ENCODE measurements around the gene RAP1A.
"Not testable (repeated sequence)": the region's sequence is repeated elsewhere in the genome, so short reads cannot be mapped to it uniquely, and the experiment has no call there.

RAP1A gene

GRCh38 chr1:111739925-111740765 lies 120.6 kb downstream of the RAP1A start:
- DNase-seq: no peak

DNA sequence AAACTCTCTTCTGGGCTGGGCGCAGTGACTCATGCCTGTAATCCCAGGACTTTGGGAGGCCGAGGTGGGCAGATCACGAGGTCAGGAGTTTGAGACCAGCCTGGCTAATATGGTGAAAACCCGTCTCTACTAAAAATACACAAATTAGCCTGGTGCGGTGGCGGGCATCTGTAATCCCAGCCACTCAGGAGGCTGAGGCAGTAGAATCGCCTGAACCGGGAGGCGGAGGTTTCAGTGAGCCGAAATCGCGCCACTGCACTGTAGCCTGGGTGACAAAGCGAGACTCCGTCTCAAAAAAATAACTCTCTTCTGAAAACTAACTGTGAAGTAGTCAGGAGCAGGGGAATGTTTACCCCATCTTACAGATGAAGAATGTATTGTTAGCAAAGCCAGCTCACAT lies 122.7 kb downstream of the RAP1A start:
- not testable (repeated sequence) for DNase-seq

DNA sequence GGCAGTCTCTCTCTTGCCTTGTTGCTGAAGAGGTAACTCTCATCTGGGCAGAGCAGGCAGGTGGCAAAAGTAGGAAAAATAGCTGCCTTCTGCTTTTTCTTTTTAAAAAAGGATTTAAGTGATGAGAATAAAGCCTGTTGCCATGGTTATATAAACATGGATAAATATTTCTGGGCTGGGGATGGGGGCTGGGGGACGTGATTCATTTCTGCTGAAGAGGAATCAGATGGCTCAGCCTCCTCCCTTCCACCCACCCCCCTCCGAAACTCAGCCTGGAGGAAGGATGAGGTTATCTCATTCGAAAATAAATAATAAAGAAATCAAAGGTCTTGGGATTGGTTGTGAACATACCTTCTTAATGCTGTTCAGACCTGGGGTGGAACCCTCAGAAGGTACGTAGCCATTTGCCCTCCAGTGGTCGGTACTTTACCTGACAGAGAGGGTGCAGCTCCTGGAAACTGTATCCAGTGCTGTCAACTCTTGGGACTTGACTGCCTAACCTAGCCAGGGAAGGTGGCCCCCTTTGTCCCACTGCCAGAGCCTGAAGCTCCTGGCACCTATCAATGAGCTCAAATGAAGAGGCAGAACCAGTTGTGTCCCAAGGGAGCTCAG lies 123.5 kb downstream of the RAP1A start:
- no peak for DNase-seq

DNA sequence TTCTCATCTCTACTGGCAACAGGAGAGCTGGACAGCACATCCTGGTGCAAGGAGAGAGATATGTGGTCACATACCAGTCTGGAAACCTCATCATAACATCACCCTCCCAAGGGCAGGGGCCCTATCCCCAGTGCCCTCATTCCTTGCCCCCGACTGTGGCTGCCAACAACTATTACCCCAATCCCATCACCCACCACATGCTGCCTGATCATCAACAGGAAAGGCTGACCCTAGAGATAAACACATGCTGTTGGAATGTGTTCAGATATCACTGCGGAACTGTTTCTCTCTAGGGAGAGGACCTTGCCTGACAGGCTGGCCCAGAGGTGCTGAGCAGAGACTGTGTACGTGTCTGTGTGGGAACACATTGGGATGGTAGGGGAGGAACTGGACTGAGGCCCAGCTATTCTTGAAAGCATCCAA lies 124.1 kb downstream of the RAP1A start:
- DNase-seq: no peak

GRCh38 chr1:111745675-111746613 lies 126.4 kb downstream of the RAP1A start:
- no peak for DNase-seq

DNA sequence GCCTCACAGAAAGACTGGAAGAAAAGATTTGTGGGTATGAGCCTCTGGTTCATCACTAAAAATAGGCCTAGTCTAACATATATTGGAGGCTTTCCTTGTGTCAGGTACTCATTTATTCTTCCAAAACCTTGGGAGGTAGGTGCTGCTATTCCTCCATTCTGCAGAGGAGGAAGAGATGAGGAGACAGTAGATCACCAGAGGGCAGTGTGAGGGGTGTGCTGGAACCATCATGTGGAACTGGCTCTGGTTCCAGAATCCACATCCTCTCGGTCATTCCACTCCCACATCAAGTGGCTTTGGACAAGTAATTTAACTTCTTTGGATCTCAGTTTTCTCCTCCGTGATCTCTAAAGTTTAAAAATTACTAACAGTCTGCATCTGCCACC lies 127.0 kb downstream of the RAP1A start:
- no peak for DNase-seq

DNA sequence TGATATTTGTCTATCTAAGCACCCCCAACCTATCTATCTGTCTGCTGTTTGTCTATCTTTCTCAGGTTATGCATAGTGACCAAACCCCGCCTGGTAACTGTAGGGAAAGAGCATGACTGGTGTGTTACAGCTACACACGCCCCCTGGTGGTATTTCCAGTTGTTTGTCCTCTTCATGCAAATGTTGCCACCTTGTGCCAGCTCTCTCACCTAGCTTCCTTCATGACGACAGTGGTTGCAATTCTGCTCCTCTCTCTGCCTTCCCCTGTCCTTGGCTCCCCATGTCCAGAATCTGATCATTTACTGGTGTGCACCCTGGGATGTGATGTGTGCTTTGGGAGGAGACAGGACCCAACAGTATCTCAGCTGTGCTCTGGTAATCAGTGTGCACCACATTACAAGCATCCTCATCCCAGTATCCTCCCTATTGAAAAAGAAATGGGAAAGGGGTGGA lies 127.7 kb downstream of the RAP1A start:
- peak; percentile 91 for DNase-seq

GRCh38 chr1:111747947-111748346 lies 128.4 kb downstream of the RAP1A start:
- no peak for DNase-seq

DNA sequence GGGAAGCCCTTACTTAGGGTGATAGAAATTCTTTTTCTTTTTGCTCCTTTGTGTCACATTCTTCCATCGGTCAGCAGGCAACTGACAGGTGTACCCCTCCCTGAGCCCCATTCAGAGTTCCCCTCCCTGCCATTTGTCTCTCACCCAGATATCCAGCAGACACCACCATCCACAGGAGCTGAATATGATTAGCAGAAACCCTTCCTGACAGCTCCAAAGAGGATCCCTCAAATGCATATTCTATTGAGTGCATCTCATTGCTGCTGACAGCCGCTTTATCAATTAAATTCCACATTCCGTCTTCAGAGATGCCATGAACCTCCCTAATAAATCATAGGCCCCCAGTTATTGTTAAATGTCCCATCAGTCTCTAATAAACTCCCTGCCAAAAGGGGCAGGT lies 130.0 kb downstream of the RAP1A start:
- no peak for DNase-seq

DNA sequence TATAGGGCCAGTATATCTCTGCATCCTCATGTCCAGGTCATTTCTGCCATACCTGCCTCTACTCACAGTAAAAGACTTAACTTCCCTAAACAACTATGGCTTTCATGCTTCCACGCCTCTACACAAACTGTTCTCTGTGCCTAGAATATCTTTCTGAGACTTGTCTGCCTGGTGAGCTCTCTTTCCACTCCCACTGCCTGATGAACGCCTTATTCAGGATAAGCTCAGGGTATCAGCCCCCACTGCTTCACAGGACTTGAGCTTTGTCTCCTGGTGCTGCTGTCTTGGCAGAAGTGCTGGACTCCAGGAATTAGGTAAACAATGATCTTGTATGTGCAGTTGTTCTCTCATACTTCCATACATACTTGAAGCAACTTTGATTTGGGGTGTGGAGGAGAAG lies 131.3 kb downstream of the RAP1A start:
- no peak for DNase-seq

- DNase-seq: no peak
Measured at GRCh38 chr1:111751906-111752575, 132.5 kb downstream of the RAP1A start.

- DNase-seq: peak; percentile 35
Measured at GRCh38 chr1:111754984-111755330, 135.4 kb downstream of the RAP1A start.

GRCh38 chr1:111755331-111756123 lies 135.9 kb downstream of the RAP1A start, which contains the start of gene DDX20:
Gene DDX20, plus strand, starts transcription at chr1:111755901. Its CDS starts 24 bp downstream, at chr1:111755925.
- DNase-seq: peak; percentile 94

DNA sequence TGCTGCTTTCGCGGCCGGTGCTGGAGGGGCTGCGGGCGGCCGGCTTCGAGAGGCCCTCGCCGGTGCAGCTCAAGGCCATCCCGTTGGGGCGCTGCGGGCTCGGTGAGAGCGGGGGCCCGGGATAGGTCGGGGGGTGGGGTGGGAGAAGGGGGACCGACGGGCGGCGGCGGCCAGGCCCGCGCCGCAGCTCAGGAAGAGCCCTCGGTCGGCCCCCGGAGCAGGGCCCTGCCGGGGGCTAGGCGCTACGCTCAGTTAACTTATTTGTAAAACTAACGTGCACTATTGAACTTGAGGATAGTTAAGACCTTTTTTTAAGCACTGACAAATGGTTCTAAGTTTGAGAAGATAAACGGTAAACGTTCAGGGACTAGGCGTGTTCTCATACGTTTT lies 136.5 kb downstream of the RAP1A start:
- DNase-seq: no peak

- DNase-seq: no peak
Measured at GRCh38 chr1:111758373-111758772, 138.8 kb downstream of the RAP1A start.

DNA sequence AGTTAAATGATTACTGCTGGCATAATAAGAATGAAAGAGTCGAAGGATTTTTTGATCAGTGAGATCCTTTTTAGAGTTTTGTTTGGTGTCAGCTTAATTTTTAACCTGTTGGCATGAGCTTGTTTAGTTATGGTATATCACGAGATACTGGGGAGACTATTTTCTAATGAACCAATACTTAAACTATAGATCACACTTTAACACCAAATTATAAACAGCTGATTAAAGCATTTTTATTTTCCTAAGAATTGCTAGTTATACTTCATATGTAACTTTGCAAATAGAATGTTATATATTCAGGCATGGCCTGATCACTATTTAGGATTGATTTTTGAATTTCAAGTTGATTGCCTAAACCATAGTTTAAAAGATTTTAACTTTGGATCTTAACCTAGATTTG lies 142.1 kb downstream of the RAP1A start:
- DNase-seq: no peak

- DNase-seq: no peak
Measured at GRCh38 chr1:111762332-111762731, 142.7 kb downstream of the RAP1A start.
